GM12891 (cell line): ENCODE measurements around the gene JCHAIN.
"Not testable (repeated sequence)": the region's sequence is repeated elsewhere in the genome, so short reads cannot be mapped to it uniquely, and the experiment has no call there.

Source experiments
- DNase-seq: peaks from one replicate; pipeline ENCODE4 v3.0.0; 2011; ENCODE audit warnings: low spot score; ENCODE audit not compliant: insufficient read length
- FAIRE-seq: peaks from 2 replicates; lab custom pipeline; 2011; peaks lifted over from hg19 to GRCh38; lab: Jason Lieb, UNC
- PAX5 ChIP-seq: IDR thresholded peaks from 2 replicates; pipeline ENCODE4 v1.6.1; 2011; ENCODE audit warnings: low read length, moderate library complexity, mild to moderate bottlenecking; ENCODE audit not compliant: insufficient read depth, severe bottlenecking
- POLR2A ChIP-seq: IDR thresholded peaks from 2 replicates; pipeline ENCODE4 v1.6.1; 2011; ENCODE audit warnings: low read depth, low read length, control low read depth
- POLR2AphosphoS5 ChIP-seq: IDR thresholded peaks from 2 replicates; pipeline ENCODE4 v1.6.1; 2011; ENCODE audit warnings: low read depth, low read length, control low read depth
- POU2F2 ChIP-seq: IDR thresholded peaks from 2 replicates; pipeline ENCODE4 v1.6.1; 2011; ENCODE audit warnings: low read depth, mild to moderate bottlenecking, control low read depth, low read length, moderate library complexity
- SPI1 ChIP-seq: IDR thresholded peaks from 2 replicates; pipeline ENCODE4 v1.6.1; 2011; ENCODE audit warnings: low read depth, low read length, control low read depth
- TAF1 ChIP-seq: IDR thresholded peaks from 2 replicates; pipeline ENCODE4 v1.6.1; 2011; ENCODE audit warnings: low read depth, low read length, control low read depth

JCHAIN gene

DNA sequence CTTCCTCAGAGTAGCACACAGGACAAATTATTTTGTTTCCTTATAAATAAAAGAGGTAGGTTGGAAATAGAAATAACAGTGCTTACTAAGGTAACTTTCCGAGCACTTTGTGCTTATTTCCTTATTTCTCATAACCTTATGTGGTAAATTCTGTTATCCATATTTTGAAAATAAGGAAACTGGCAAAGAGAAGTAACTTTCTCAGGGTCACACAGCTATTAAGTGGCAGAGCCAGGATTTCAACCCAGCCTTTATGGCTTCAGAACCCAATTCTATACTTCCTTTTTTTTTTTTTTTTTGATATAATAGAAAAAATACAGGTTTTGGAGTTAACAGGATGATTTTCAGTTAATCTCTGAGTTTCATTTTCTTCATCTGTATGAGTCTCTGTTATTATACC lies 25.4 kb upstream of the JCHAIN start:
- DNase-seq (no peak), FAIRE-seq (no peak)
- TF ChIP-seq POU2F2 (no peak), POLR2A (no peak), PAX5 (no peak), POLR2AphosphoS5 (no peak), SPI1 (no peak), TAF1 (no peak)

DNA sequence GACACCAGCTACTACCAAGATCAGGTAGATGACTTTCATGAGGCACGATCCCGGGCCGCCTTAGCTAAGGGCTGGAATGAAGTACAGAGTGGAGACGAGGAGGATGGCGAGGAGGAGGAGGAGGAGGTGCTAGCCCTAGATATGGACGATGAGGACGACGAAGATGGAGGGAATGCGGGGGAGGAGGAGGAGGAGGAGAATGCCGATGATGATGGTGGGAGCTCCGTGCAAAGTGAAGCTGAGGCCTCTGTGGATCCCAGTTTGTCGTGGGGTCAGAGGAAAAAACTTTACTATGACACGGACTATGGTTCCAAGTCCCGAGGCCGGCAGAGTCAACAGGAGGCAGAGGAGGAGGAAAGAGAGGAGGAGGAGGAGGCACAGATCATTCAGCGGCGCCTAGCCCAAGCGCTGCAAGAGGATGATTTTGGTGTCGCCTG lies 22.5 kb upstream of the JCHAIN start:
- DNase-seq (no peak), FAIRE-seq (no peak)
- TF ChIP-seq POLR2A = no peak
- no peak for TF ChIP-seq TAF1
- TF ChIP-seq PAX5 = no peak
- no peak for TF ChIP-seq POLR2AphosphoS5
- no peak for TF ChIP-seq POU2F2
- no peak for TF ChIP-seq SPI1

DNA sequence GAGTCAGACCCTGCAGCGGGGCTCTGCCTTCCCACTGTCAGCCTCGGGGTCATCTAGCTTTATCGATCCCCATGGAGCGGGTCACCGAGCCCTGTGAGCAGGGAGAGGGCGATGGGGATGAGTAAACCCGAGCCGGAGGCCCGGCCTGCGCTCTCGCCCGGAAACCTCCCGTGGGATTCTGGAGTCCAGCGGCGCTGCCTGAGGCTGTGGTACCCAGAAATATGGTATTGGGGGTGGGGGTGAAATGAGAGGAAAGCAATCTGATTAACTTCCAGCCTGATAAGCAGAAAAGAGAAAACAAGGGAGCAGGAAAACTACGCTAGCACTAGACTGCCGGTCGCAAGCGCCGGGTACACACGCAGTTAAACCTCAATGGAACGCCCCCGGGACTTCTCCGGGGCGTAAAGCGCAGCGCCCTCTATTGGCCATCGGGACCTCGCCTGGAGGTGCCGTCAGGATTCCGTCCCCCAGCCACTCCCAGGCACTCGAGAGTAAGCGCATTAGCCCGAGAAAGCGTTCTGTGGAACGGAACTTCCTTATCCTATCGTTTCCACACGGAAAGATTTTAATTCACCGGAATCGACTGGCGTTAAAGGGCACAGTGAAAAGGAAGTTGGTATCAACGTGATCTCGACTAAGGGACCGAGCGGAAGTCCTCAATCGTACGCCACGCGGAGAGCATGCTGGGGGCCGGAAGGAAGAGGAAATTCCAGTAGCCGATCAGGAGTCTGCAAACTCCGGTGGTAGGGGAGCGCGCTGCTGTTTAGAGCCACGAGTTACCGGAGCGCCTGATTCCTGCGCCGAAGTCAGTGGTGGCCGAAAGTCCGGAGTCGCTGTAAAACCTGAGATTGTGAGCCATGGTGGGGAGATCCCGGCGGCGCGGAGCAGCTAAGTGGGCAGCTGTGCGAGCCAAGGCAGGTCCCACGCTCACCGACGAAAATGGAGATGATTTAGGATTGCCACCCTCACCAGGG lies 21.8 kb upstream of the JCHAIN start, which contains the start of gene UTP3:
Gene UTP3 (plus strand): TSS at position 712 of the 974 bp plus-strand sequence. CDS start 146 bp downstream, at position 858.
- FAIRE-seq (peak; percentile 93), DNase-seq (peak; percentile 52)
- TF ChIP-seq SPI1 (peak; percentile 59), POLR2A (peak; percentile 85), POU2F2 (peak; percentile 86), PAX5 (peak; percentile 47), TAF1 (peak; percentile 60), POLR2AphosphoS5 (peak; percentile 90)

DNA sequence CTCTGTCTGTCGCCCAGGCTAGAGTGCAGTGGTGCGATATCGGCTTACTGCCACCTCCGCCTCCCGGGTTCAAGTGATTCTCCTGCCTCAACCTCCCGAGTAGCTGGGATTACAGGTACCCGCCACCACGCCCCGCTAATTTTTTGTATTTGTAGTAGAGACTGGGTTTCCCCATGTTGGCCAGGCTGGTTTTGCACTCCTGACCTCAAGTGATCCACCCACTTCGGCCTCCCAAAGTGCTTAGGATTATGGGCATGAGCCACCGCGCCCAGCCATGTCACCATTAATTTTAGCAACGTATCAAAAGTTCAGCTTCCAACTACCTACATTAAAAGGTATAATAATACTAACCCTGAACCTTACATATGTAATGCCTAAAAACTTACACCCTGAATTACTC lies 21.1 kb upstream of the JCHAIN start:
- FAIRE-seq = no peak
- no peak for DNase-seq
- TF ChIP-seq POLR2AphosphoS5 (no peak), POU2F2 (no peak), TAF1 (no peak), PAX5 (no peak), SPI1 (no peak), POLR2A (no peak)

DNA sequence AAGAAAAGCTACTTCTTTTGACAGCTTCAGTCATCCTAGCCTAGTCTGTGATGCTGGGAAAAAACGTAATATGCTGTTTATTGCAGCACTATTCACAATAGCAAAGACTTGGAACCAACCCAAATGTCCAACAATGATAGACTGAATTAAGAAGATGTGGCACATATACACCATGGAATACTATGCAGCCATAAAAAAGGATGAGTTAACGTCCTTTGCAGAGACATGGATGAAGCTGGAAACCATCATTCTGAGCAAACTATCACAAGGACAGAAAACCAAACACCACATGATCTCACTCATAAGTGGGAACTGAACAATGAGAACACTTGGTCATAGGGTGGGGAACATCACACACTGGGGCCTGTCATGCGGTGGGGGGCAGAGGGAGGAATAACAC lies 15.8 kb upstream of the JCHAIN start:
- DNase-seq = not testable (repeated sequence)
- FAIRE-seq = peak; percentile 69

DNA sequence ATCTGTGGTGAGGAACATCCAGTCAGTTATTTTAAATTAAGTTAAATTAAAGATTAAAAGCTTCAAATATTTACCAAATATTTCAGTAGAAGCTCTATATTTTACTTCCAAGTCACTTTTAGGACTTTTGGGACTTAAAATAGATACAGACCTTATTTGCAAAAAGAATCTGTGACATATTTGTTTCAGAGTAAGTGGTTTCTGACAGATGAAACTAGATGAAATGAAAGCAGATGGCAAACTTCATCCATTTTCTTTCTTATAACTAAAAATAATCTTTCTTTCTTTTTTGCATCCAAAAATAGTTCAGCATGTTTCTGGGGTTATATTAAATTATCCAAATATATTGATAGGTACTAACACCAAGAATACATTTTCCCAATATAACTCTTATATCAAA lies 15.4 kb upstream of the JCHAIN start:
- FAIRE-seq = no peak
- no peak for DNase-seq
- TF ChIP-seq POLR2AphosphoS5 (no peak), SPI1 (no peak), TAF1 (no peak), POLR2A (no peak), PAX5 (no peak), POU2F2 (no peak)

DNA sequence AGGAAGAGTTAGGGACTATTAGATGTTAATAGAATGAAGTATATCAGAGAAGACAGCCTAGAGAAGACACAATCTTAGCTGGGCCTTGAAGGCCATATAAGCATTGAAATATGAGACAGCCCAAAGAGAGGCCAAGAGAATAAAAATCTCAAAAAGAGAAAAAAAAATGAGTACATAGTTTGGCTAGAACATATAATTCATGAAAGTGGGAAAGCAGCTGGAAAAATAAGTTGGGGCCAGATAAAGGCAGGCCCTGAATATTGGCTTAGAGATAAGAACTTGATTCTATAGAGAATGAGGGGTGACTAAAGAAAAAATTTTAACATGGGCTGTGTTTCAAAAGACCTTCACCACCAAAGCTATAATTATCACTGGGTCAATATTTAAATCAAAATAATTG lies 14.6 kb upstream of the JCHAIN start:
- FAIRE-seq (no peak), DNase-seq (no peak)
- no peak for TF ChIP-seq SPI1
- no peak for TF ChIP-seq TAF1
- no peak for TF ChIP-seq PAX5
- TF ChIP-seq POLR2A = no peak
- TF ChIP-seq POLR2AphosphoS5 = no peak

DNA sequence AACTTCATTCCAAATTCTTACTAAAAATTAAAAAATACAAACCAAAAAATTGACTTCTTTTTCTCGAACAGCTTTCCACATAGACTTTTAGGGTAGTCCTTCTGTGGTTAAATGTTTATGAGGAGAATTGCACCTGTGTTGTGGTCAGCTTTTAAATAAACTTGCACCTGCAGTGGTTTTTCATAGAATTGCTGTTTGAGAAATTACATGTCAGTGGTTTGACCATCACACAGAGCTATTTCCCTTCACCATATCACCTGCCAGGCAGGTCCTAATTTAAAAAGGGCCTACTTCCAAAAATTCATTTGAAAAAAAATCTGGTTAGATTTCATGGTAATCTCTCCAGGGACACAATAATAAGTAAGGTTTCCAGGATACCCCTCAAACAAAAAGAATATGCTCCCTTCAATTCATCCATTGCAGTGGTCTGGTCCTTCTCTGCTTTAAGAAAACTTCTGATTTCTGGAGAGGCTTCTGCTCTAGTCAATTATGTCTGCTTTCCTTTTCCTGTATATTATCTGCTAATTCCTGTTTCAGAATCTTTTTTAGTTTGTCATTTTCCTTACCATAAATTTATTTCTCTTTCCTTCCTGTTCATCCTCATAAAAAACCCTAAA lies 12.2 kb upstream of the JCHAIN start:
- DNase-seq = no peak
- no peak for TF ChIP-seq SPI1
- TF ChIP-seq POLR2AphosphoS5 = no peak
- TF ChIP-seq POLR2A = no peak
- no peak for TF ChIP-seq POU2F2
- TF ChIP-seq PAX5 = no peak
- TF ChIP-seq TAF1 = no peak
- FAIRE-seq = peak; percentile 57

DNA sequence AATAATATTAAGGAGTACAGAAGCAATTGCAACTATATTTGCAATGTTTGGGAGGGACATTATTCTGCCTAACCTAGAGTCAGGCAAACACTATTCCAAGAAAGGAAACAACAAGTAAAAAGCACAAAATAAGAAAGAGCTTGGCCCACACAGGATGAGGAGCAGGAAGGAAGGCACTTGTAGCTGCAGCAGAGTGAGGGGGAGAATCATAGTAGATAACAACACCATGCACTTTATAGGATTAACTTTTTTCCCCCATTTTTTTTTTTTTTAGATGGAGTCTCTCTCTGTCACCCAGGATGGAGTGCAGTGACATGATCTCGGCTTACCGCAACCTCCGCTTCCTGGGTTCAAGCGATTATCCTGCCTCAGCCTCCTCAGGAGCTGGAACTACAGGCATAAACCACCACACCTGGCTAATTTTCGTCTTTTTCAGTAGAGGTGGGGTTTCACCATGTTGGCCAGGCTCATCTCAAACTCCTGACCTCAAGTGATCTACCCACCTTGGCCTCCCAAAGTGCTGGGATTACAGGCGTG lies 10.3 kb upstream of the JCHAIN start:
- FAIRE-seq = peak; percentile 66
- no peak for DNase-seq

DNA sequence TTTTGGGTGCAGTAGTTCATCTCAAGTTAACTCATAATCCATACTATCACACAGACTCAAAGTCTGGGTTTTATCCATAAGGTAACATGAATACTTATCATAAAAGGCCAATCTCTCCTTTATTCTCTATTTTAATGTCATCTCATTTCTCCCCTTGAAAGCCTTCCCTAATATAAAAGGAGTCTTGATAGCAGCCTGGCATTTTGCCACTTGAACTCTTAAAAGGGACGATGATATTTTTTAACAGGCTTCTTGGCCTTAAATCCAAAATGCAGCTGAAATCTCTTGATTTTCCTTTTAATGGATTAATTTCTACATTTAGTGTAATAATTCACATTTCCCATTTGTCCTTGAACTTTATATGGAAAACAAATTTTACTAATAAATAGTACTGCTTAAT lies 8.4 kb upstream of the JCHAIN start:
- FAIRE-seq = no peak
- TF ChIP-seq POLR2AphosphoS5 = no peak
- TF ChIP-seq TAF1 = no peak
- TF ChIP-seq POU2F2 = no peak
- no peak for DNase-seq

More for the DNA sequence above, 10.3 kb upstream of the JCHAIN start:
- TF ChIP-seq POLR2AphosphoS5 = no peak
- TF ChIP-seq POU2F2 = no peak
- no peak for TF ChIP-seq TAF1
- no peak for TF ChIP-seq PAX5
- no peak for TF ChIP-seq POLR2A
